ENCODE measurements around the gene TEX53.
A peak's percentile ranks its signal among the peaks of the same experiment; 100 is the strongest.

Gene TEX53

DNA sequence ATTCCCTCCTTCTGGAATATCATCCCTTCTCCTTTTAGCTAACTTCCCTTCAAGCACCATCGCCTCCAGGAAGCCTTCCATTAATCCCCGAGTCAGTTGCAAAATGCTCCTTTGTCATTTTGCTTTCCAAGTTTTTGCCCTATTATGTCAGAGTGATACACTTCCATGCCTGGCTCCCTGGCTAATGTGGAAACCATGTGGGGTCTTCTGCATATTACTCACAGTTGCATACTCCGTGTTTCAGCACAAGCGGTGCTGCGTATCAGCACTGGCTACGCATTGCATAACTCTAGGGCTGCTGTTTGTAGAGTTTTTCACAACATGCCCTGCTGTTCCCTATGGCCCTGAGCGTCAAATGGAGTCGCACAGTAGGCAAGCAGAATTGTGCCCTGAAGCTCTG, 1.9 kb downstream of the TEX53 start:
- Histone ChIP-seq H3K27ac (no peak overlapping the region), H3K36me3 (replicated peaks) (no peaks in the 10 kb centered on the region), H3K27me3 (replicated peaks) (no peaks in the 10 kb centered on the region), H3K4me3 (ENCODE audit: low read depth, low read length) (no peak overlapping the region)
- in situ Hi-C loops (cut with HindIII; ENCODE audit: low pct_ligation_motif_present, low sequenced_read_pairs): no loop called here
- TF ChIP-seq, protein P1, sequence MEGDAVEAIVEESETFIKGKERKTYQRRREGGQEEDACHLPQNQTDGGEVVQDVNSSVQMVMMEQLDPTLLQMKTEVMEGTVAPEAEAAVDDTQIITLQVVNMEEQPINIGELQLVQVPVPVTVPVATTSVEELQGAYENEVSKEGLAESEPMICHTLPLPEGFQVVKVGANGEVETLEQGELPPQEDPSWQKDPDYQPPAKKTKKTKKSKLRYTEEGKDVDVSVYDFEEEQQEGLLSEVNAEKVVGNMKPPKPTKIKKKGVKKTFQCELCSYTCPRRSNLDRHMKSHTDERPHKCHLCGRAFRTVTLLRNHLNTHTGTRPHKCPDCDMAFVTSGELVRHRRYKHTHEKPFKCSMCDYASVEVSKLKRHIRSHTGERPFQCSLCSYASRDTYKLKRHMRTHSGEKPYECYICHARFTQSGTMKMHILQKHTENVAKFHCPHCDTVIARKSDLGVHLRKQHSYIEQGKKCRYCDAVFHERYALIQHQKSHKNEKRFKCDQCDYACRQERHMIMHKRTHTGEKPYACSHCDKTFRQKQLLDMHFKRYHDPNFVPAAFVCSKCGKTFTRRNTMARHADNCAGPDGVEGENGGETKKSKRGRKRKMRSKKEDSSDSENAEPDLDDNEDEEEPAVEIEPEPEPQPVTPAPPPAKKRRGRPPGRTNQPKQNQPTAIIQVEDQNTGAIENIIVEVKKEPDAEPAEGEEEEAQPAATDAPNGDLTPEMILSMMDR (IDR thresholded peaks at IDR 0.05; ENCODE audit: low read depth, low read length, missing control alignments): no peak
- DNase-seq: peak; percentile 57

DNA sequence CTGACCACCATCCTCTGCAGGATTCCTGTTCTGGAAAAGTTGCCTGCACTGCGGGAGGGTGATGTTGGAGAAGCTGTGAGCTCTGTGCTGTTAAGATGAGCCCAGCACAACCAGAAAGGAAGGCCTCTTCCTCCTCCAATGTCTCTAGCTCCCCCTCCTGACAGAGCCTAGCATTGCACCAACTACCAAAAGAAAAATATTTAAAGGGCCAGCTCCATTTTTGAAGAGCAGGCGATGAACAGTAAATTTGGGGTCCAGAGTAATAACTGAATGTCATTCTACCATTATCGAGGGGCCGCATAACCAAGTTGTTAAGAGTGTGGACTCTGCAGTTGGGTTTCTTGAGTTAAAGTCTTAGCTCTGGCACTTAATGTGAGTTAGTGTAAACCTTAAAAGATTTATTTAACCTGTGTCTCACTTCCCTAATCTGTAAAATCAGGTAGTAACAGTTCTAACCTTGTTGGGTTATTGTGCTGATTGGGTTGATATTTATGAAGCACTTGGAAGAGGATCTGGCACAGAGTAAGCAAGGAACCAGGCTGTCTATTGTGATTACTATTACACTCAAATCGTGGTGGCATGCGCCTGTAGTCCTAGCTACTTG, 3.9 kb downstream of the TEX53 start:
- Histone ChIP-seq H3K27ac (no peak overlapping the region), H3K36me3 (replicated peaks) (no peaks in the 10 kb centered on the region), H3K4me3 (ENCODE audit: low read depth, low read length) (no peak overlapping the region), H3K27me3 (replicated peaks) (no peaks in the 10 kb centered on the region)
- in situ Hi-C loops (cut with HindIII; ENCODE audit: low pct_ligation_motif_present, low sequenced_read_pairs): no loop called here
- peak; percentile 69 for DNase-seq
- TF ChIP-seq, protein P1 (IDR thresholded peaks at IDR 0.05; ENCODE audit: low read depth, low read length, missing control alignments): peak; percentile 96

DNA sequence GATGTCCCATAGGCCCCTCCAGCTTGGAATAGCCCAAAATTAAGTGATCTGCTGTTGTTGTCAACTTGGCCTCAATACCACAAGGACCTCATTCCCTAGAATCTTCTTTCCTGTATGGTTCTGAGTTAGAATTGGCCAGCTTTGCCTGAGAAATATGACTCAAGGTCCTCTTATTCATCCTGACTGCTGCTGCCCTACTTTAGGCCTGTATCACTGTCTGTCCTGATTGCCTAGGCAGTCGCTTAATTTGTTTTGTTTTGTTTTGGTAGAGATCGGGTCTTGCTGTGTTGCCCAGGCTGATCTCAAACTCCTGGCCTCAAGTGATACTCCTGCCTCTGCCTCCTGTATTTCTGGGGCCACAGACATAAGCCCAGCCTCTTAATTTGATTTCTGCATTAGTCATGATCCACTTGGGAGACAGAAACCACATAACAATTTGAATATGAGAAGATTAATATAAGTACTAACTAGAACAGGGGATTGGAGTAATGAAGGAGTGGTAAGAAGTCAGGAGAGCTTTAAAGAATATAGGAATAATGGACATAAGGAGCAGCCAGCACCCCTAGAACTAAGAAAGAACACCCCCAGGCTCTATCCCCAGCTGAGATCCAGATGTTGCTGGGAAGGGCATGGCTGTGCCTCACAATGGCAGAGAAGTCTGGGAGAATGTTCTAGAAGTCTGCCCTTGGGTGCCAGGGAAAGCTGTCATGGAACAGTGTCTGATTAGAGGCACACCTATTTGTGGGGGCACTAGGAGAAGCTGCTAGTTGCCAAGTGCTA, 4.6 kb downstream of the TEX53 start:
- no peaks in the 10 kb centered on the region for H3K27me3 ChIP-seq (replicated peaks)
- in situ Hi-C loops (cut with HindIII; ENCODE audit: low pct_ligation_motif_present, low sequenced_read_pairs): no loop called here
- H3K27ac ChIP-seq: no peak overlapping the region
- H3K4me3 ChIP-seq (ENCODE audit: low read depth, low read length): no peak overlapping the region
- peak; percentile 22 for DNase-seq
- TF ChIP-seq, protein P1 (IDR thresholded peaks at IDR 0.05; ENCODE audit: low read depth, low read length, missing control alignments): no peak
- no peaks in the 10 kb centered on the region for H3K36me3 ChIP-seq (replicated peaks)

DNA sequence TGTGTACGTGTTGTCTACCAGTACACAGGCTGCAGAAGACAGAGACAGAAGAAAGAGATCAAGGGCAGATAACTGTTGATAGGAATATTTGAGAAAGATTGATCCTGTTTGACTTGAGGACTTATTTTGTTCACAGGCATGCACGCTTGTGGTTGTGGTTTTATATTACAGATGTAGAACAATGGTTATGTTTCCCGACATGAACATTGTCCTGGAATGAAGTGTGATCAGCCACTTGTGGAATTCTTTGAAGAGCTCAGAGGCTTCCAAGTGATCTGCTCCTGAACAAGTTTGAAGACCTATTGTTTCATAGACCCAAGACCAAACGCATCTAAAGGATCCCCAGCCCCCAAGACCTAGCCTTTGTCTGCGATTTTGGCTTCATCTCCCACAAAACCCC, 13.7 kb downstream of the TEX53 start:
- TF ChIP-seq, protein P1 (IDR thresholded peaks at IDR 0.05; ENCODE audit: low read depth, low read length, missing control alignments): no peak
- H3K36me3 ChIP-seq (replicated peaks): no peaks in the 10 kb centered on the region
- H3K4me3 ChIP-seq (ENCODE audit: low read depth, low read length): no peak overlapping the region

DNA sequence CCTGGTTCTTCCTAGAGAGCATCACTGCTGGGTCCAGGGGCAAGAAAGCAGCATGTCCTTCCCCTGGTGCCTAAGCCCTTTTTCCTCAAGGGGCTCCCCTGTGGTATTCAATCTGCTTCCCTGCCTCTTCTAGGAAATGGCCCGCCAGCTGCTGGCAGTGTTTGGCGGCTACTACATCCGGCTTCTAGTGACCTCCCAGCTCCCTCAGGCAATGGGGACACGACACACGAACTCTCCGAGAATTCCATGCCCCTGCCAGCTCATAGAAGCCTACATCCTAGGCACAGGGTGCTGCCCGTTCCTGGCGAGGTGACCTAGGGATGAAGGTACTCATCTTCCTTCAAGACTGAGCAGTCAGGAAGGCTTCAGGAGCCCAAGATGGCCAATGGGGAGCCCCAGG, 14.6 kb downstream of the TEX53 start:
- Histone ChIP-seq H3K27me3 (replicated peaks) (no peaks in the 10 kb centered on the region), H3K27ac (no peak overlapping the region), H3K36me3 (replicated peaks) (no peaks in the 10 kb centered on the region), H3K4me3 (ENCODE audit: low read depth, low read length) (no peak overlapping the region)
- DNase-seq: no peak
- TF ChIP-seq, protein P1 (IDR thresholded peaks at IDR 0.05; ENCODE audit: low read depth, low read length, missing control alignments): no peak
- in situ Hi-C loops (cut with HindIII; ENCODE audit: low pct_ligation_motif_present, low sequenced_read_pairs): no loop called here

More for the DNA sequence above, 13.7 kb downstream of the TEX53 start:
- in situ Hi-C loops (cut with HindIII; ENCODE audit: low pct_ligation_motif_present, low sequenced_read_pairs): no loop called here
- no peaks in the 10 kb centered on the region for H3K27me3 ChIP-seq (replicated peaks)
- no peak overlapping the region for H3K27ac ChIP-seq
- DNase-seq: no peak

Data from brain microvascular endothelial cell (primary cell).